Spinal cord (tissue), 4 donors: ENCODE measurements around the gene EPB41. TPM values are rescaled to one million over a fixed set of nuclear protein-coding genes. Genes with fewer than 3 reads are reported as not detected.

Source experiments
- polyA plus RNA-seq, 2 donors: library from polyadenylated mRNA; unstranded; fragments of 120-200 nt; gene quantifications; one replicate each; pipeline ENCODE4 v1.2.1, GENCODE V29; 2013; ENCODE audit not compliant: insufficient read length in 2 of 2
- small RNA-seq: library from RNA; depleted of rRNA; stranded (forward); fragments of <200 nt; gene quantifications from one replicate; pipeline ENCODE3, GENCODE V24; 2014; ENCODE audit warnings: low replicate concordance
- total RNA-seq, 2 donors: library from RNA; depleted of rRNA in 1 of 2; stranded (reverse); fragments of 120-200 nt in 1 of 2; fragments of >200 nt in 1 of 2; gene quantifications; one replicate each; pipeline versions ENCODE4 v1.2.3 to v1.2.4, GENCODE V29; 2013 to 2014

EPB41 gene
- total and polyA plus RNA-seq, 4 donors: 27.8 to 66.9 (median 41.1) TPM

Small RNAs within 50 kb of the gene (small RNA-seq; reads per million reads assigned to genes)
- gene RF00017 (not detected), gene RF00019 (not detected)

Other genes with a start within 250 kb of the EPB41 start
- 1 to 10 TPM; 7.3 to 9.6 TPM for gene GMEB1, start 245.8 kb upstream of the EPB41 start, total RNA-seq
- 10 to 100 TPM; 10.9 to 12.7 TPM for gene GMEB1, start 245.8 kb upstream of the EPB41 start, polyA plus RNA-seq
- 10 to 100 TPM; 46.9 to 48.7 TPM for gene YTHDF2, start 177.6 kb upstream of the EPB41 start, total RNA-seq
- gene YTHDF2, start 177.6 kb upstream of the EPB41 start, polyA plus RNA-seq: 10 to 100 TPM; 56.1 to 66.5 TPM
- 1 to 10 TPM in 1 of 2 donors, under 1 TPM in 1; 0.28 to 1.4 TPM for gene OPRD1, start 102.4 kb upstream of the EPB41 start, total RNA-seq
- gene OPRD1, start 102.4 kb upstream of the EPB41 start, polyA plus RNA-seq: under 1 TPM; 0.40 to 0.93 TPM
- 10 to 100 TPM in 1 of 2 donors, 1 to 10 TPM in 1; 5.4 to 19.3 TPM for gene TMEM200B, start 209.3 kb downstream of the EPB41 start, total RNA-seq
- 1 to 10 TPM; 3.9 to 8.4 TPM for gene TMEM200B, start 209.3 kb downstream of the EPB41 start, polyA plus RNA-seq